ENCODE results near the gene SLC9C2.

Gene SLC9C2

DNA sequence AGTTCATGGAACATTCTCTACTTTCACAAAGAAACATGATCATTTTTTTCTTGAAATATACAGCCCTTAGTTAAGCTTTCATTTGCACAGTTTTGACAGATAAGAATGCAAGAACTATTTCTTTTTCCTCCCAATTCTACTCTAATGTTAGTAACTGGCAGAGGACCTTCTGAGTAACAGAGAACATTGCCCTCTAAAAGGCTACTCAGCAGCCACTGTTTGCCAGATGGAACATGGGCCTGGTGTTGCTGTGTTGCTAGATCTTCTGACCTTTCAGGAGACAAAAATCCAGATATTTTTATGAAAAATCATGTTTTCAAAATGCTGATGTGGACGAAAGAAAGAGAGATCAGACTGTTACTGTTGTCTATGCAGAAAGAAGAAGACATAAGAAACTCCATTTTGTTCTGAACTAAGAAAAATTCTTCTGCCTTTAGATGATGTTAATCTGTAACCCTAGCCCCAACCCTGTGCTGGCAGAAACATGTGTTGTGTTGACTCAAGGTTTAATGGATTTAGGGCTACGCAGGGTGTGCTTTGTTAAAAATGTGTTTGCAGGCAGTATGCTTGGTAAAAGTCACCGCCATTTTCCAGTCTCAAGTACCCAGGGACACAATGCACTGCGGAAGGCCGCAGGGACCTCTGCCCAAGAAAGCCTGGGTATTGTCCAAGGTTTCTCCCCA lies 128.6 kb downstream of the SLC9C2 start:
- Histone ChIP-seq H3K36me3 (ENCODE audit: insufficient read depth) (no peaks in the 10 kb centered on the region), H2AFZ (ENCODE audit: low read depth) (no peak overlapping the region), H3K27me3 (ENCODE audit: insufficient read depth, low read depth) (no peaks in the 10 kb centered on the region), H3K4me2 (no peak overlapping the region), H3K27ac (no peak overlapping the region), H4K20me1 (ENCODE audit: insufficient read depth) (no peaks in the 10 kb centered on the region), H3K9ac (no peak overlapping the region), H3K4me1 (ENCODE audit: low read depth, poor library complexity, severe bottlenecking) (peaks cover 24% of the 10 kb centered on the region), H3K4me3 (IDR thresholded peaks at IDR 0.05; ENCODE audit: insufficient read depth, low read depth, low read length) (no peak overlapping the region), H3K79me2 (ENCODE audit: insufficient read depth, low read depth) (peaks cover 15% of the 10 kb centered on the region; the same call in 1 of the 2 replicates)
- no peak for TF ChIP-seq CTCF (conservative IDR thresholded peaks at IDR 0.05; ENCODE audit: low read depth, low read length)

DNA sequence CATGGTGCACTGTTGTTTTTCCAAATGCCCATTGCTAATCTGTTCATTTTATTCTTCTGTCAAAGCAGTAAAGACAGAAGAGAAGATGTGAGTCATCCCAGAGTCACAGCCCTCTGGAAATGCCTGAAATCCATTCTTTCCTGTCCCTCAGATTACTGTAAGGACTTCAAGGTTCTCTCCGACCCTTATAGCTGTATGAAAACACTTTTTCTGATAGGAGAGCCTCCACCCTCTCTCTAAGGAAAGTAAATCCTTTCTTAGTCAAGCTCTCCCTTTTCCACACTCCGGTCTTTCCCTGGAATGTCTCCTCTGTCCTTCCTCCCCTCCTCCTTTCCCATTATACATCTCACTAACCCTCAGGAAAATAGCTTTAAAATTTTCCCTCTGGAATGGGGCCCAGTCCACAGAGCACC lies 129.3 kb downstream of the SLC9C2 start:
- Histone ChIP-seq H2AFZ (ENCODE audit: low read depth) (no peak overlapping the region), H4K20me1 (ENCODE audit: insufficient read depth) (no peaks in the 10 kb centered on the region), H3K4me3 (IDR thresholded peaks at IDR 0.05; ENCODE audit: insufficient read depth, low read depth, low read length) (no peak overlapping the region), H3K9ac (no peak overlapping the region), H3K27me3 (ENCODE audit: insufficient read depth, low read depth) (no peaks in the 10 kb centered on the region), H3K4me2 (no peak overlapping the region), H3K27ac (no peak overlapping the region), H3K36me3 (ENCODE audit: insufficient read depth) (no peaks in the 10 kb centered on the region), H3K4me1 (ENCODE audit: low read depth, poor library complexity, severe bottlenecking) (peaks cover 18% of the 10 kb centered on the region), H3K79me2 (ENCODE audit: insufficient read depth, low read depth) (peaks cover 10% of the 10 kb centered on the region; the same call in 1 of the 2 replicates)
- no peak for TF ChIP-seq CTCF (conservative IDR thresholded peaks at IDR 0.05; ENCODE audit: low read depth, low read length)

DNA sequence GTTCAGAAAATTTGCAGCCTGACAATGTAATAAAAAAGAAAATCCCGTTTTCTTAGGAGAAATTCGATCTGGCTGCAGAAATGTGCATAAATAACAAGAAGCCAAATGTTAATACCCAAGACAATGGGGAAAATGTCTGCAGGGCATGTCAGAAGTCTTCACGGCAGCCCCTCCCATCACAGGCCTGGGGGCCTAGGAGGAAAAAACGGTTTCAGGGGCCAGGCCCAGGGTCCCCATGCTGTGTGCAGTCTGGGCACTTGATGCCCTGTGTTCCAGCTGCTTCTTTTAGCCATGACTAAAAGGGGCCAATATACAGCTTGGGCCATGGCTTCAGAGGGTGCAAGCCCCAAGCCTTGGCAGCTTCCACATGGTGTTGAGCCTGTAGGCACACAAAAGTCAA lies 132.3 kb downstream of the SLC9C2 start:
- no peaks in the 10 kb centered on the region for H3K27me3 ChIP-seq (ENCODE audit: insufficient read depth, low read depth)
- TF ChIP-seq CTCF (conservative IDR thresholded peaks at IDR 0.05; ENCODE audit: low read depth, low read length) = no peak
- no peak overlapping the region for H2AFZ ChIP-seq (ENCODE audit: low read depth)
- no peaks in the 10 kb centered on the region for H4K20me1 ChIP-seq (ENCODE audit: insufficient read depth)
- no peak overlapping the region for H3K27ac ChIP-seq
- no peak overlapping the region for H3K4me3 ChIP-seq (IDR thresholded peaks at IDR 0.05; ENCODE audit: insufficient read depth, low read depth, low read length)
- H3K4me1 ChIP-seq (ENCODE audit: low read depth, poor library complexity, severe bottlenecking) = peaks cover 5% of the 10 kb centered on the region
- H3K4me2 ChIP-seq = no peak overlapping the region
- no peak overlapping the region for H3K9ac ChIP-seq
- no peaks in the 10 kb centered on the region for H3K79me2 ChIP-seq (ENCODE audit: insufficient read depth, low read depth)
- H3K36me3 ChIP-seq (ENCODE audit: insufficient read depth) = no peaks in the 10 kb centered on the region

DNA sequence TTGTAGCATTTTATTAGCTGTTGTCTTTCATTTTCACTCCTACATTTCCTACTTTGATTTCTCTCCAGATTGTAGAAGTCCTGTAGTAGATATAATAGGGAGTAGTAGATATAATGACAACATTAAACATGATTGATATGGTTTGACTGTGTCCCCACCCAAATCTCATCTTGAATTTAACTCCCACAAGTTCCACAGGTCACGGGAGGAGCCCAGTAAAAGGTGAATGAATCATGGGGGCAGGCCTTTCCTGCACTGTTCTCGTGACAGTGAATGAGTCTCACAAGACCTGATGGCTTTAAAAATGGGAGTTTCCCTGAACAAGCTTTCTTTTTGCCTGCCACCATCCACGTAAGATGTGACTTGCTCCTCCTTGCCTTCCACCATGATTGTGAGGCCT lies 133.2 kb downstream of the SLC9C2 start:
- no peak for TF ChIP-seq CTCF (conservative IDR thresholded peaks at IDR 0.05; ENCODE audit: low read depth, low read length)
- Histone ChIP-seq H3K27me3 (ENCODE audit: insufficient read depth, low read depth) (no peaks in the 10 kb centered on the region), H3K4me1 (ENCODE audit: low read depth, poor library complexity, severe bottlenecking) (no peaks in the 10 kb centered on the region), H3K4me2 (no peak overlapping the region), H4K20me1 (ENCODE audit: insufficient read depth) (no peaks in the 10 kb centered on the region), H2AFZ (ENCODE audit: low read depth) (no peak overlapping the region), H3K9ac (no peak overlapping the region), H3K79me2 (ENCODE audit: insufficient read depth, low read depth) (no peaks in the 10 kb centered on the region), H3K27ac (no peak overlapping the region), H3K4me3 (IDR thresholded peaks at IDR 0.05; ENCODE audit: insufficient read depth, low read depth, low read length) (no peak overlapping the region), H3K36me3 (ENCODE audit: insufficient read depth) (no peaks in the 10 kb centered on the region)

Data from KMS-11 (cell line).